Natural killer cell (primary cell): ENCODE measurements around the gene IRF1. TPM values are rescaled to one million over a fixed set of nuclear protein-coding genes. Genes with fewer than 3 reads are reported as not detected.

ENCODE experiments used
- ATAC-seq, 3 donors: fragments of 150-1000 bp in 2 of 3; fragments of 200-7000 bp in 1 of 3; cut with Tn5 transposase; 1 replicate in 1 of 3; 2 replicates in 2 of 3; pipeline ENCODE4 v1.10.0; 2021; ENCODE audit warnings: mild to moderate bottlenecking in 2 of 3, moderate library complexity in 2 of 3
- DNase-seq, 2 donors: peaks; one replicate each; pipeline versions ENCODE4 v3.0.0 to v3.0.0-alpha.2; 2013 to 2021; ENCODE audit warnings: mixed read lengths in 1 of 2
- H3K27ac ChIP-seq: one replicate; pipeline ENCODE4 v1.5.1; 2013; ENCODE audit warnings: mild to moderate bottlenecking, low read length
- H3K27me3 ChIP-seq: one replicate; pipeline ENCODE4 v1.6.1; 2013; ENCODE audit warnings: low read length; ENCODE audit not compliant: control insufficient read depth, insufficient read depth
- H3K36me3 ChIP-seq: one replicate; pipeline ENCODE4 v1.6.1; 2013; ENCODE audit warnings: low read length; ENCODE audit not compliant: control insufficient read depth, insufficient read depth
- H3K4me1 ChIP-seq: one replicate; pipeline ENCODE4 v1.6.1; 2013; ENCODE audit warnings: low read length; ENCODE audit not compliant: control insufficient read depth, insufficient read depth
- H3K4me3 ChIP-seq: one replicate; pipeline ENCODE4 v1.5.1; 2013; ENCODE audit warnings: low read length
- H3K9me3 ChIP-seq: one replicate; pipeline ENCODE4 v1.6.1; 2013; ENCODE audit warnings: low read length; ENCODE audit not compliant: control insufficient read depth, insufficient read depth
- H3K27ac Mint-ChIP-seq, 2 donors: one replicate each; pipeline ENCODE4 v1.8.0; 2022; ENCODE audit warnings: mild to moderate bottlenecking in 2 of 2, mixed read lengths in 2 of 2, moderate library complexity in 1 of 2
- H3K27me3 Mint-ChIP-seq, 2 donors: one replicate each; pipeline ENCODE4 v1.8.0; 2022; ENCODE audit warnings: low read depth in 2 of 2, mixed read lengths in 2 of 2
- H3K36me3 Mint-ChIP-seq: one replicate; pipeline ENCODE4 v1.8.0; 2022; ENCODE audit warnings: mixed read lengths
- H3K4me1 Mint-ChIP-seq, 2 donors: one replicate each; pipeline ENCODE4 v1.8.0; 2022; ENCODE audit warnings: mixed read lengths in 2 of 2
- H3K4me3 Mint-ChIP-seq: one replicate; pipeline ENCODE4 v1.8.0; 2022; ENCODE audit warnings: mild to moderate bottlenecking, moderate library complexity, mixed read lengths
- H3K9me3 Mint-ChIP-seq, 2 donors: one replicate each; pipeline ENCODE4 v1.8.0; 2022; ENCODE audit warnings: mixed read lengths in 2 of 2
- CTCF ChIP-seq: fragments of 200-600 bp; IDR thresholded peaks from one replicate; pipeline ENCODE4 v1.8.0; 2022; ENCODE audit warnings: antibody characterized with exemption
- WGBS: methylation state at CpG from one replicate; pipeline ENCODE4 v1.1.7; 2013; ENCODE audit warnings: missing lambda C conversion rate; ENCODE audit not compliant: insufficient coverage; 5-methylcytosine and 5-hydroxymethylcytosine counted together
- intact Hi-C: fragments of 100-400 bp; cut with micrococcal nuclease; formaldehyde crosslinking; loops from one replicate; pipeline ENCODE4 v1.14.2; 2022
- total RNA-seq, 4 donors: library from RNA; stranded (reverse); fragments of 120-200 nt in 1 of 4; gene quantifications; one replicate each; pipeline versions ENCODE4 v1.2.3 to v1.2.4, GENCODE V29; 2013 to 2022

The IRF1 gene
- total RNA-seq, 3 donors from 2014 or later (not counting 1 experiment from before 2014, with no cell fraction given), result 1,190 to 1,513 (median 1,282) TPM

- Mint-ChIP-seq H3K4me3 (peak overlapping the region; percentile 80), H3K4me1 (peaks cover 97 to 98% of the 10 kb centered on the region in 2 donors), H3K36me3 (no peaks in the 10 kb centered on the region), H3K9me3 (no peaks in the 10 kb centered on the region), H3K27me3 (no peaks in the 10 kb centered on the region), H3K27ac (peak overlapping the region; percentile 97 to 100)
- 14% methylated on average over 4 of the region's 4 CpGs for WGBS
- TF ChIP-seq CTCF, result no peak
- H3K27ac ChIP-seq, result peak overlapping the region; percentile 85
- H3K4me3 ChIP-seq, result no peak overlapping the region
- intact Hi-C loops, result loop anchor here (2.0 kb wide), 1 partner anchor 41 kb away; no protein-coding TSS in a partner anchor
- DNase-seq (peak; percentile 21 to 53), ATAC-seq (peak in 1 of 3 donors; percentile 6)
- peaks cover 19% of the 10 kb centered on the region for H3K36me3 ChIP-seq
- H3K9me3 ChIP-seq, result no peaks in the 10 kb centered on the region
- peaks cover 99% of the 10 kb centered on the region for H3K4me1 ChIP-seq
- no peaks in the 10 kb centered on the region for H3K27me3 ChIP-seq
Observed at GRCh38 chr5:132467287-132467984, 23.1 kb downstream of the IRF1 start.

GRCh38 chr5:132466433-132467286, 23.9 kb downstream of the IRF1 start:
- Histone ChIP-seq H3K27ac (peak overlapping the region; percentile 85), H3K4me1 (peaks cover 93% of the 10 kb centered on the region), H3K9me3 (no peaks in the 10 kb centered on the region), H3K4me3 (peak overlapping the region; percentile 7), H3K36me3 (peaks cover 22% of the 10 kb centered on the region), H3K27me3 (no peaks in the 10 kb centered on the region)
- ATAC-seq (peak; percentile 57 to 81 (median 71)), DNase-seq (peak; percentile 78 to 88)
- H3K9me3 Mint-ChIP-seq, result no peaks in the 10 kb centered on the region
- no peaks in the 10 kb centered on the region for H3K36me3 Mint-ChIP-seq
- peaks cover 97 to 99% of the 10 kb centered on the region in 2 donors for H3K4me1 Mint-ChIP-seq
- peak overlapping the region; percentile 97 to 100 for H3K27ac Mint-ChIP-seq
- TF ChIP-seq CTCF, result no peak
- intact Hi-C loops, result loop anchor here (1.0 to 2.0 kb wide), 2 partner anchors 8 to 40 kb away; no protein-coding TSS in a partner anchor
- 2% methylated on average over 18 of the region's 18 CpGs for WGBS
- peak overlapping the region; percentile 80 for H3K4me3 Mint-ChIP-seq
- H3K27me3 Mint-ChIP-seq, result no peaks in the 10 kb centered on the region

GRCh38 chr5:132465059-132465707, 25.4 kb downstream of the IRF1 start:
- intact Hi-C loops, result no loop called here
- no peaks in the 10 kb centered on the region for H3K9me3 ChIP-seq
- Mint-ChIP-seq H3K27ac (peak overlapping the region; percentile 97 to 100), H3K4me1 (peaks cover 97 to 99% of the 10 kb centered on the region in 2 donors), H3K4me3 (peak overlapping the region; percentile 80), H3K36me3 (no peaks in the 10 kb centered on the region), H3K27me3 (no peaks in the 10 kb centered on the region), H3K9me3 (peaks cover 0 to 3% of the 10 kb centered on the region in 2 donors)
- no peaks in the 10 kb centered on the region for H3K27me3 ChIP-seq
- ATAC-seq (no peak), DNase-seq (peak; percentile 17 to 54)
- peaks cover 88% of the 10 kb centered on the region for H3K4me1 ChIP-seq
- no peak overlapping the region for H3K4me3 ChIP-seq
- peaks cover 19% of the 10 kb centered on the region for H3K36me3 ChIP-seq
- TF ChIP-seq CTCF, result no peak
- H3K27ac ChIP-seq, result peak overlapping the region; percentile 85
- whole genome bisulfite sequencing, result 47% methylated on average over 9 of the region's 10 CpGs
